Activated naive CD8-positive, alpha-beta T cell treated with anti-CD3 and anti-CD28 coated beads for 36 hours (primary cell): ENCODE results near the gene CMC2. TPM values are rescaled to one million over a fixed set of nuclear protein-coding genes. Genes with fewer than 3 reads are reported as not detected.

Experiments used
- DNase-seq: peaks from one replicate; pipeline ENCODE4 v3.0.0; 2021
- H3K27ac Mint-ChIP-seq: one replicate; pipeline ENCODE4 v1.8.0; 2022; ENCODE audit warnings: mild to moderate bottlenecking, moderate library complexity, mixed read lengths
- H3K27me3 Mint-ChIP-seq: one replicate; pipeline ENCODE4 v1.8.0; 2022; ENCODE audit warnings: mild to moderate bottlenecking, mixed read lengths
- H3K36me3 Mint-ChIP-seq: one replicate; pipeline ENCODE4 v1.8.0; 2021; ENCODE audit warnings: mild to moderate bottlenecking, mixed read lengths
- H3K4me1 Mint-ChIP-seq: one replicate; pipeline ENCODE4 v1.8.0; 2021; ENCODE audit warnings: mixed read lengths
- H3K4me3 Mint-ChIP-seq: one replicate; pipeline ENCODE4 v1.8.0; 2022; ENCODE audit warnings: mild to moderate bottlenecking, moderate library complexity, mixed read lengths
- H3K9me3 Mint-ChIP-seq: one replicate; pipeline ENCODE4 v1.8.0; 2022; ENCODE audit warnings: mixed read lengths
- total RNA-seq, 2 experiments: library from RNA; stranded (reverse); gene quantifications; one replicate each; pipeline ENCODE4 v1.2.3, GENCODE V29; 2021

CMC2 gene
- total RNA-seq = 100 to 1,000 TPM; 126 to 131 TPM

DNA sequence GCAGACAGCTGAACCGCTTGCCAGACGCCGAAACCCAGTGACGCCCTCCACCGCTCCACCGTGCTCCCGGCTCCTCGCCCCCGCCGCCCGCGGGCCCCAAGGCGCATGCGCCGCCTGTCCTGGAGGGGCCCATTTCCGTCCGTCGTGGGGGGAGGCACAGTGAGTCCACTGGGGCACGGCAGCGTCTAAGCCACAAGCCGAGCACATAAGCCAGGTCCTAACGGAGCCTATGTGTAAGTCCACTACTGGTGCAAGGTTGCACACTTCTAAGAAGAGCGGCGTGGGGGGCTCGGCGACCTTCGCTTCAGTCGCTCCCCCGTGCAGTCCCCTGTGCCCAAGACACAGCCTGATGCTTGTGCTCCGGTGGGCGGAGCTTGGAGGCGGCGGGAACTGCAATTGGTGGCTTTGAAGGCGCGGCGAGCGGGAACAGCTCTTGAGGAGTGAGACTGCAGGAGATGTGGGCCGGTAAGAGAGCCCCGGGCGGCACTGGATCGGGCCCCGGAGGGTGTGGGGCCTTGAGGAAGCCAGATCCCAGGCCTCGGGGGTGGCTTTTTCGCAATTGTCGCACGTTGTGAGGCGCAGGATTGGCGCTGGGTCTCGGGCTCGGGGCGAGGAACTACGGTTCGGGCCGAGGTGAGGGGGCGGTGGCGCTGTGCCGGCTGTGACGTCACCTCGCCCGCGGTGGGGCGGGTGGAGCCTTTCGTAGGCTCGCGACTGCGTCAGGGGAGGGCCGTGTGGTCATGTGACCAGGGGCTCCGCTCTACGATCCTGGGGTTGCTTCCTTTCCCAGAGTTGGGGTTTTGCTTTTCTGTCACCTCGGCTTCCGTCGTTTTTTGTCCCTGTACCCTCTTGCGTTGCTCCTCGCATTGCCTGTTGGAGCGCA, at the start of gene CMC2, which contains the start of gene CENPN:
Gene CMC2, minus strand, starts transcription at position 73 of the 883 bp plus-strand sequence. CDS start 9,491 bp downstream, outside the sequence.
Gene CENPN, plus strand, starts transcription at position 402 of the 883 bp plus-strand sequence. CDS start 4,726 bp downstream, outside the sequence.
- H3K27me3 Mint-ChIP-seq = no peaks in the 10 kb centered on the region
- H3K36me3 Mint-ChIP-seq = peaks cover 58% of the 10 kb centered on the region
- DNase-seq = peak; percentile 96
- H3K4me3 Mint-ChIP-seq = peak within 1 kb of the TSS; percentile 99
- H3K27ac Mint-ChIP-seq = peak within 1 kb of the TSS; percentile 100
- H3K9me3 Mint-ChIP-seq = no peaks in the 10 kb centered on the region
- H3K4me1 Mint-ChIP-seq = peaks cover 37% of the 10 kb centered on the region

DNA sequence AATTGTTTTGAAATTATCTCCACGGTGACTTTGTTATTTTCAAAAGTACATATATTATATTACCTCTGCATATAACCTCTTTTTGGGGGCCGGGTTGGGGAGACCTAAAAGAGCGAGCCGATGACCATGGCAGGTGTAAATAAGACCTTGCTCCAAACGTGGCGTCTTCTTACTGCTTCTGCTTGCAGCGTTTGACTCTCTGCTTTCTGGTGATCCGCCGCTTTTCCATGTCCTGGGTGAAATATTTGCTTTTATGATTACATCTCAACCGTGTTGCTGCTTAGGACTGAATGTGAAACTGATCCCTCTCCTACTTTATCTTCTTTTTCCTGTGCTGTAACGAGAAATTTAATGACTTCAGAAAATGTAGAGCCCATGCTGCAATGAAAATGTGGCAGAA, 47.1 kb upstream of the CMC2 start:
- Mint-ChIP-seq H3K27ac (no peak overlapping the region), H3K27me3 (no peaks in the 10 kb centered on the region), H3K4me1 (peaks cover 6% of the 10 kb centered on the region), H3K36me3 (peaks cover 6% of the 10 kb centered on the region), H3K9me3 (peaks cover 12% of the 10 kb centered on the region), H3K4me3 (no peak overlapping the region)
- DNase-seq = no peak

DNA sequence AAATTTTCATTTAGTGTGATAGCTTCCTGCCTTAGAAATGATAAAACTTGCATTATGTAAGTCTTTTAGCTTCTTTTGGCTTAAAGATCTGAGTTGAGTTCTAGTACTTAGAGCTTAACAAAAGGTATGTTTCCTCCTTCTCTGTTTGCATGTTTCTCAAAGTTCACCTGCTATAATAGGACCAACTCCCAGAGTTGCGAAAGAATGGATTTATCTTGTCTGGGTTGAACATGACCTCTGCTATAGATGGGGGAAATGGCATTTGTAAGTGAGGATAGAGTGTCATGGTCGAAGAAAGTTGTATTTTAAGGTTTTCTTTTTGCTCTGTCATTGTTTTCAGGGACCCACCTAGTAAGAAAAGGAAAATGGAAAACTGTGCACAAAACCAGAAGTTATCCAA, 36.1 kb upstream of the CMC2 start:
- no peak overlapping the region for H3K4me3 Mint-ChIP-seq
- peaks cover 14% of the 10 kb centered on the region for H3K36me3 Mint-ChIP-seq
- no peaks in the 10 kb centered on the region for H3K9me3 Mint-ChIP-seq
- H3K27me3 Mint-ChIP-seq = no peaks in the 10 kb centered on the region
- H3K4me1 Mint-ChIP-seq = peaks cover 12% of the 10 kb centered on the region
- H3K27ac Mint-ChIP-seq = no peak overlapping the region
- DNase-seq = no peak

DNA sequence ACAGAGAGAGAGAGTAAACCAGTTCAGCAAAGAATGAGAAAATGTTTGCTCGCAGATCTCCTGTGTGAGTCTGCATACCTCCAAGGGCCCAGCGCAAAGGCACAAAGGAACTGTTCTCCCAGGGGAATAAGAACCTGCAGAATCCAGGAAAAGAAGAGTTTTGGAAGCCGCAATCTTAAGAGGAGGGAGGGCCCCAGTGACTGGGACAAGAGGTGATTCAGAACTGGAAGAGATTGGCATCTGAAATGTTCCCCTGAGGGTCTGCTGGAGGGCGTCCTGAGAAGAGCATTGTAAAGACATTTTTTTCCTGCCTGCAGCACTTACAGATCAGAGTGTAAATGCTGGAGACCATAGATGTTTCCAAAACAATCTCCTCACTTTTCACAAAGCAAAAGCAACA, 35.0 kb upstream of the CMC2 start:
- H3K4me3 Mint-ChIP-seq = no peak overlapping the region
- peaks cover 23% of the 10 kb centered on the region for H3K4me1 Mint-ChIP-seq
- no peaks in the 10 kb centered on the region for H3K27me3 Mint-ChIP-seq
- no peak for DNase-seq
- H3K9me3 Mint-ChIP-seq = no peaks in the 10 kb centered on the region
- H3K27ac Mint-ChIP-seq = no peak overlapping the region
- H3K36me3 Mint-ChIP-seq = peaks cover 24% of the 10 kb centered on the region

DNA sequence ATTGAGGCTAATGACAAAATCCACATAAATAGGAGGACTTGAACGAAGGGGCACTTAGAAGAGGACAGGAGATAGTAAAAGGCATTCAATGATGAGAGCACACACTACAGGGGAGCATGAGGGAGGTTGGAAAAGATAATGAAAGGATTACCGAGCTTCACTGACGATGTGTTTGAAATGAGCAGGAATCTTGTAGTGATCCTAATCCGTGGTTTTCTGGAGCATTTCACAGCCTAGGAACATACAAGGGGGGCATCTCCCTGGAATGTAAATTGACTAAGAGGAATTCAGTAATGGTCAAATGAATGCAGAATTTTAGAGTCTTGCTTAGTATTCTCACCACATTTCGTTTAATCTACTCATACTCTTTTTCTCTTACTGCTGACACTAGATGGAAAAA, 34.2 kb upstream of the CMC2 start:
- Mint-ChIP-seq H3K4me1 (peaks cover 25% of the 10 kb centered on the region), H3K36me3 (peaks cover 24% of the 10 kb centered on the region), H3K27ac (no peak overlapping the region), H3K4me3 (no peak overlapping the region), H3K9me3 (no peaks in the 10 kb centered on the region), H3K27me3 (no peaks in the 10 kb centered on the region)
- DNase-seq = no peak

DNA sequence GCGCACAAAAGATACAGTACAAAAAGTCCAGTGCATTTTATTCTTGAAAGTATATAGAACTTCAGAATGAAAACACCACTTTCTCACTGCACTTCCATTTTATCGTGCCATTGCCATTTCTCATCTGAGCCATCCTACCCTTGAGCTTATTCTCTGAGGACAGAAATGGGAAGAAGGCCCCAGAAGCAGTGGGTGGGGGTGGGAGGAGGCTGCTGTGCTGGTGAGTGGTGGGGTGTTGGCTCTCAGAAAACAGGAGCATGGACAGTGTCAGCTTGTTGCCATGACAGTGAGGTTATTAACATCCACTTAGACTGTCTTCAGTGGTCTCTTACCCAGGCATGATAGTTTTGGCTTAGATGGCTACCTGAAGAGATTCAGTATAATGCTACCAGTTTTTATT, 33.4 kb upstream of the CMC2 start:
- DNase-seq = no peak
- Mint-ChIP-seq H3K4me1 (peaks cover 28% of the 10 kb centered on the region), H3K27ac (no peak overlapping the region), H3K36me3 (peaks cover 24% of the 10 kb centered on the region), H3K9me3 (no peaks in the 10 kb centered on the region), H3K4me3 (no peak overlapping the region), H3K27me3 (no peaks in the 10 kb centered on the region)

DNA sequence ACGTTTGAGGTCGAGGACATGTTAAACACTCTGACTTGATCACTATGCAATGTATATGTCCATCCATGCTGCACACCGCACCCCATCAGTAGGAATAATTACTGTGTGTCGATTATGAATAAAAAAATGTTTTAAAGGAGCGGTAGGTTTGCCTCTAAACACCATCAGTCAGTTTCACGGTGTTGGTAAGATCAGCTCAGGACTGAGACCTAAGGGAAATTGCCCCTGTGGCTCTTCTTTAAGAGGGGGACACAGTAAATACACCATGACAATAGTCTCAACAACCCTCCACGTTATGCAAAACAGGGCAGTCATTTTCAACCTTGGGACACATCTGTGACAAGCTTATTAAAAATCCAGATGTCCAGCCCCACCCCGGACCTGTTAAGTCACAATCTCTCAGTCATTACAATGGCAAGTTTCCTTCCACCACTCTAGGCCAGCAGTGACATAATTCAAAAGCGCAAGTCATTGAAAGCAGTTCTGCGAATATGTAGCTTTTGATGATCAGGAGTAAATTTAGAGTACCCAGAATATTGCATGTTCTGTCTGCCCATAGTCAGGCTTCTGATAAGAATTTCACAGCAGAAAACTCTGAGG, 30.2 kb upstream of the CMC2 start:
- DNase-seq = no peak
- H3K4me3 Mint-ChIP-seq = peak overlapping the region; percentile 81

DNA sequence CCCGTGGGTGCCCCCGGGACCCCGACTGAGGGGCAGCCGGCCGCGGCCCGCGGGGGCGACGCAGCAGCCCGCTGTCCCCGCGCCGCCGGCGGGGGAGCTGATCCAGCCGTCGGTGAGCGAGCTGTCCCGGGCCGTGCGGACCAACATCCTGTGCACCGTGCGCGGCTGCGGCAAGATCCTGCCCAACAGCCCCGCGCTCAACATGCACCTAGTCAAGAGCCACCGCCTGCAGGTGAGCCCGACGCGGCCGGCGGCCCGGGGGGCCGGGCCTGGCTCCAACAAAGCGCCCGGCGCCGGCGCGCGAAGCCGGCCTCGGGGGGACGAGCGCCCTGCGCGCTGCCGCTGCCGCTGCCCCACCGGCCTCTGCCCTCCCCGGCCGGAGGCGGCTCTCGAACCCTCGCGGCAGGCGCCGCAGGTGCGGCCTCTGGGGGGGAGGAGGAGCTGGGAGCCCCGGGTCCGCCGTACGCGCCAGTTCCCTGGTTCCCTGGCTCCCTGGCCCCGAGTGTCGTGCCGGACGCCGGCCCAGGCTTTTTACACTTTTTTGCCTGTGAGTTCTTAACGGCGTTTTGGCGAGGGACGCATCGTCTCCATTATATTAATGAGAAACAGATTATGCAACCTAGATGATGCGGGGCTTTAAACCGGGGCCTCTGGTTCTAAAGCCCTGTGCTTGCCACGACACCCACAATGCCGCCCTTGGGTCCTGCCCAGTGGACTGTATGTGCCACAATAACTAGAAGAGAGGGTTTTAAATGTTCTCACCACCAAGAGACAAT, 29.5 kb upstream of the CMC2 start:
- DNase-seq = peak; percentile 52
- H3K27ac Mint-ChIP-seq = peak overlapping the region; percentile 56
- H3K9me3 Mint-ChIP-seq = no peaks in the 10 kb centered on the region
- peaks cover 36% of the 10 kb centered on the region for H3K36me3 Mint-ChIP-seq
- no peaks in the 10 kb centered on the region for H3K27me3 Mint-ChIP-seq
- H3K4me1 Mint-ChIP-seq = peaks cover 28% of the 10 kb centered on the region
- H3K4me3 Mint-ChIP-seq = peak overlapping the region; percentile 81

More for the DNA sequence above, 30.2 kb upstream of the CMC2 start:
- no peaks in the 10 kb centered on the region for H3K9me3 Mint-ChIP-seq
- H3K4me1 Mint-ChIP-seq = peaks cover 28% of the 10 kb centered on the region
- no peaks in the 10 kb centered on the region for H3K27me3 Mint-ChIP-seq
- peak overlapping the region; percentile 56 for H3K27ac Mint-ChIP-seq
- peaks cover 29% of the 10 kb centered on the region for H3K36me3 Mint-ChIP-seq

DNA sequence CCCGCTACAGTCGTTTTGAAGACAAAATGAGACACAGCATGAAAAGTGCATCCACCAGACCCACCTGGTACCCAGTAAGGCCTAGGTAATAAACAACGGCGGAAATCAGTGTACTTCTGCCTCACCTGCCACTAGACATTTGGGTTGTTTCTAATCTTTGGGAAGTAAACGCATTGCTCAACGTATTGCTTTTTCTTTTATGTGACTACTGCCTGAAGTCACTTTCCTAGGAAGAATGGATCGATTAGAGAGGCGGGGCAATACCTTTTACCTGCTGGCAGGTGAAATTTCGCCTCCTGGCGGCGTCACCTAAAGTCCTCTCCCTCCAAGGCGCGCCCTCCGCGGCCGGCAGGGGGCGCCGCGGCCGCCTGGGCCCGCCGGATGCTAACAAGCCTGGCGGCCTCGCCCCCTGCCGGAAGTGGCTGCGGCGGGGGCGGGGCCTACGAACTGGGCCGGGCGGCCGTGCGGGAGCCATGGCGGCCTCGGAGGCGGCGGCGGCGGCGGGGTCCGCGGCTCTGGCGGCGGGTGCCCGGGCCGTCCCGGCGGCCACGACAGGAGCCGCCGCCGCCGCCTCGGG, 28.8 kb upstream of the CMC2 start, which contains the start of gene ATMIN:
Gene ATMIN, plus strand, starts transcription at position 445 of the 577 bp plus-strand sequence. Its CDS starts 29 bp downstream, at position 474.
- Mint-ChIP-seq H3K4me3 (peak within 1 kb of the TSS; percentile 81), H3K27ac (peak within 1 kb of the TSS; percentile 56), H3K27me3 (no peaks in the 10 kb centered on the region), H3K4me1 (peaks cover 28% of the 10 kb centered on the region), H3K36me3 (peaks cover 41% of the 10 kb centered on the region), H3K9me3 (no peaks in the 10 kb centered on the region)
- peak; percentile 93 for DNase-seq

DNA sequence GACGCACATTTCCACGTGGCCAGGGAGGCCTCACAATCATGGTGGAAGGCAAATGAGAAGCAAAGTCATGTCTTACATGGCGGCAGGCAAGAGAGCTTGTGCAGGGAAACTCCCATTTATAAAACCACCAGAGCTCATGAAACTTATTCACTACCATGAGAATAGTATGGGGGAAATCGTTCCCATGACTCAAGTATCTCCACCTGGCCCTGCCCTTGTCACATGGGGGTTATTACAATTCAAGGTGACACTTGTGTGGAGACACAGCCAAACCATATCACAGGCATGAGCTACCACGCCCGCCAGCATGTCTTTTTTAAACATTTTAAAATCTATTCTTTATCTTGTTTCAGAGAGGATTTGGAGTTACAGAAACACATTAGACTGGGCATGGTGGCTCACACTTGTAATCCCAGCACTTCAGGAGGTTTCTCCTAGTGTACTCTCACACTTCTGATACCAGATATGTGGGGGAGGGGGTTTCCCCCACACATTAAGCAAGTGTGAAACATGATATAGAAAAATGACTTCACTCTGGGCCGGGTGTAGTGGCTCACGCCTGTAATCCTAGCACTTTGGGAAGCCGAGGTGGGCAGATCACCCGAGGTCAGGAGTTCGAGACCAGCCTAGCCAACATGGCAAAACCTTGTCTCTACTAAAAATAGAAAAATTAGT, 23.4 kb upstream of the CMC2 start:
- Mint-ChIP-seq H3K27me3 (no peaks in the 10 kb centered on the region), H3K4me1 (peaks cover 5% of the 10 kb centered on the region), H3K4me3 (no peak overlapping the region), H3K36me3 (peaks cover 58% of the 10 kb centered on the region), H3K9me3 (peaks cover 7% of the 10 kb centered on the region), H3K27ac (no peak overlapping the region)
- peak; percentile 8 for DNase-seq

DNA sequence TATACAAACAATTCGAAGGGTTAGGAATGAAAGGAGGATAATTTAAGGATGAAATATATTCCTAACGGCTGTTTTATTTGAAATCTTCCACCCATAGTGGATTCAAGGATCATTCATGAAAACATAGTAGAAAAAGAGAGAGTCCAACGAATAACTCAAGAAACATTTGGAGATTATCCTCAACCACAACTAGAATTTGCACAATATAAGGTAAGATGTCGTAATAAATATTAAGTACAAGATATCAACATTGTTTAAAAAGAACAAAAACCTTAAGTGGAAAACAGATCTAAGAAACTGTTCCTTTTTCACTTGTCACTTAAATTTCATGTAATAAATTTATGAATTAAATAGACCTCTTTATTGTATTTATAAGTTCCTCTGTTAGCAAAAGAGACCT, 19.7 kb upstream of the CMC2 start:
- Mint-ChIP-seq H3K4me3 (no peak overlapping the region), H3K36me3 (peaks cover 56% of the 10 kb centered on the region), H3K27me3 (no peaks in the 10 kb centered on the region), H3K27ac (no peak overlapping the region), H3K9me3 (peaks cover 7% of the 10 kb centered on the region), H3K4me1 (peaks cover 5% of the 10 kb centered on the region)
- DNase-seq = no peak

DNA sequence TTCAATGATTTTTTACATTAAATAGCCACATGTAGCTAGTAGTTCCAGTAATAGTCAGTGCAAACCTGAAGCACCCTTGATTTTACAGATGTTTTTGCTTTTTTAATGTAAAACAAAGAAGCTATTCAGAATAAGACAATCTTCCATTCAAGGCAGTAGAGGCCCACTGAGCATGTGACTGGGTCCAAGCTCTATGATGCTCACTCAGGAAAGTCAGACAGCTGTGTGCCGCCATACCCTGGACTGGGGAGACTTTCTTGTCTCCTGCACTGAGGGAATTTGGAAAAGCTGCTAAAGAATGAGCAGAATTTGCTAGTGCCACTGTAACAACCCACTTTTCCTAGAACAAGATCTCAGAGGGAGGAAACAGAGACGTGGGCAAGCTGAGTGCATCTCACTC, 11.8 kb upstream of the CMC2 start:
- H3K9me3 Mint-ChIP-seq = no peaks in the 10 kb centered on the region
- H3K27me3 Mint-ChIP-seq = no peaks in the 10 kb centered on the region
- H3K4me3 Mint-ChIP-seq = no peak overlapping the region
- no peak overlapping the region for H3K27ac Mint-ChIP-seq
- no peak for DNase-seq
- no peaks in the 10 kb centered on the region for H3K4me1 Mint-ChIP-seq
- H3K36me3 Mint-ChIP-seq = peaks cover 37% of the 10 kb centered on the region

DNA sequence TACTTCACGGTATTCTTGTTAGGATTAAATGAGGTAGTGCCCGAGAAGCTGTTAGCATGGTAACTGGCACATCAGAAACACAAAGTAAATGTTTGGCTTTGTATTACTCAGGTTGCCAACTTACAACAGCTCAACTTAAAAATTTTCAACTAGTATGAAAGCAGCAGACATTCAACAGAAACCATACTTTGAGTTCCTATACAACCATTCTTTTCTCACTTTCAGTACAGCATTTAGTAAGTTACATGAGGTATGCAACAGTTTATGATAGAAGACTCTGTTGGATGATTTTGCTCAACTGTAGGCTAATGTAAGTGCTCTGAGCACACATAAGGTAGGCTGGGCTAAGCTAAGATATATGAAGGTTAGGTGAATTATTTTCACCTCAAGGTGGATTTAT, 8.0 kb upstream of the CMC2 start:
- H3K27ac Mint-ChIP-seq = no peak overlapping the region
- H3K4me1 Mint-ChIP-seq = no peaks in the 10 kb centered on the region
- H3K4me3 Mint-ChIP-seq = no peak overlapping the region
- peaks cover 44% of the 10 kb centered on the region for H3K36me3 Mint-ChIP-seq
- H3K9me3 Mint-ChIP-seq = no peaks in the 10 kb centered on the region
- H3K27me3 Mint-ChIP-seq = no peaks in the 10 kb centered on the region
- DNase-seq = no peak

DNA sequence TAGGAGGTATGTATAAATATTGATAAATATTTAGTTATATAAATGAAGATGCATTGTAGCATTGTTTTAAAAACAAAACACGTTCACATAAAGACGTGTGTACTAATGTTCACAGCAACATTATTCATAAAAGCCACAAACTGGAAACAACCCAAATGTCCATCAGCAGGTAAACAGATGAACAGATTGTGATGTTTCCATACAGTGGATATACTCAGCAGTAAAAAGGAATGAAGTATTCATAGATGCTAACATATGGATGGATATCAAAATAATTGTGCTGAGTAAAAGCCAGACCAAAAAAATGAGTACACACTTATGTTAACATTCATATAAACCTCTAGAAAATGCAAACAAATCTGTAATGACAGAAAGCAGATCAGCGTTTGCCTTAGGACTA, 6.3 kb upstream of the CMC2 start:
- Mint-ChIP-seq H3K9me3 (no peaks in the 10 kb centered on the region), H3K27me3 (no peaks in the 10 kb centered on the region), H3K4me3 (no peak overlapping the region), H3K36me3 (peaks cover 54% of the 10 kb centered on the region), H3K4me1 (peaks cover 14% of the 10 kb centered on the region), H3K27ac (no peak overlapping the region)
- DNase-seq = no peak
